Measurements from ENCODE around the gene ARHGAP4. TPM values are rescaled to one million over a fixed set of nuclear protein-coding genes. Genes with fewer than 3 reads are reported as not detected.
A peak's percentile ranks its signal among the peaks of the same experiment; 100 is the strongest.

ARHGAP4 gene
- 10 to 100 TPM; 56.0 to 65.0 TPM for total RNA-seq
- 10.5 TPM for polyA plus RNA-seq (2013, experiment 1 of 2)
- polyA plus RNA-seq (2013, experiment 2 of 2), result 10.0 TPM
- long read RNA-seq, experiment 1, partial matches to known transcripts, result 7 of 13 reads
- long read RNA-seq, experiment 1, other reads (novel, unspliced or antisense), result 5 of 13 reads
- long read RNA-seq, experiment 2, transcript ARHGAP4-201 (22 exons, 3,235 nt), result major isoform, 38 of 67 reads
- long read RNA-seq, experiment 2, partial matches to known transcripts, result 12 of 67 reads
- long read RNA-seq, experiment 2, other reads (novel, unspliced or antisense), result 16 of 67 reads
- long read RNA-seq, experiment 3, transcript ARHGAP4-201 (22 exons, 3,235 nt), result major isoform, 118 of 175 reads
- long read RNA-seq, experiment 3, partial matches to known transcripts, result 15 of 175 reads
- long read RNA-seq, experiment 3, other reads (novel, unspliced or antisense), result 39 of 175 reads
- long read RNA-seq, experiment 4, partial matches to known transcripts, result 3 of 4 reads
- long read RNA-seq, experiment 4, other reads (novel, unspliced or antisense), result 1 of 4 reads

DNA sequence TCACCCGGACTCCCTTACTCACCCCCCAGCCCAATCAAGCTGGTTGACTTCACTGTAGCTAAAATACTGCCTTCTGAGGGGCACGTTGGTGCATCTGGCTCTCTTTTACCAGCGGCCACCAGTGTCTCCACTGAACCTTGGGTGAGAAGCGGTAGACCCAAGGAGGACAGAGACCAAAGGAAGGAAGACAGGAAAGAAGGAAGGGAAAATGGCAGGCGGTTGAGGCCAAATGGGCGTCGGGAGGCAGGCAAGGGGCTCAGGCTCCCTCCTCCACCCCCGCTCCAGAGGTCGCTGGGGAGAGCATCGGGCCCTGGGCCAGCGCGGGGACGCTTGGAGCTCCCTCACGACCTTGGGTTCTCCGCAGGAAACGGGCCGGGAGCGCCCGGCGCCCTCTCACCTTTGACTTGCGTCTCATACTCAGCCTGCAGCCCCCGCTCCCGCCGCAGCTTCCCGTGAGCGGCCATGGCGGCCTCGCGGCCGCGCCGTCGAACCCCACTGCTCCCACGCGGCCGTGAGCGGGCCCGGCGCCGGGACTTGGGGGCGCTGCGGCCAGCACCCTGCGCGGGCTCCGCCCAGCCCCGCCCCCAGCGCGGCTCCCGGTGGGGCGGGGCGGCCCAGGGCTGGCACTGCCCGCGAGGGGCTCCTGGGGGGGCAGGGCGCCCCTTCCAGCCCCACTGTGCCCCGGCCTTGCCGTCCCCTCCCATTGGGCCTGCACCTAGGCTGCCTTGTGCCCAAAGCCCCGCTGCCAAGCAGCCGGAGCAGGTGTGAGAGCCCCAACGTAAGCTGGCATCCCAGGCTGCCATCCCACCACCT lies at the start of gene ARHGAP4:
Gene ARHGAP4, minus strand, starts transcription at position 526 of the 813 bp plus-strand sequence. Its CDS starts 62 bp downstream, at position 464.
- Mint-ChIP-seq H3K27ac (peak within 1 kb of the TSS; percentile 86), H3K9me3 (peaks cover 64% of the 10 kb centered on the region), H3K4me3 (peak within 1 kb of the TSS; percentile 71), H3K27me3 (ENCODE audit: insufficient read depth) (no peaks in the 10 kb centered on the region), H3K36me3 (ENCODE audit: low read depth) (peaks cover 5% of the 10 kb centered on the region), H3K4me1 (peaks cover 6% of the 10 kb centered on the region)
- WGBS, 2 experiments (ENCODE audit: insufficient coverage in 1 of 2, insufficient read length in 1 of 2), result 11 to 30% methylated on average over 2 to 59 of the region's 59 CpGs
- H3K9me3 ChIP-seq (ENCODE audit: control insufficient read depth, low read length), result no peaks in the 10 kb centered on the region
- DNase-seq, result no peak
- H3K4me3 ChIP-seq (ENCODE audit: low read length), result peak within 1 kb of the TSS; percentile 82
- TF ChIP-seq, protein P1, sequence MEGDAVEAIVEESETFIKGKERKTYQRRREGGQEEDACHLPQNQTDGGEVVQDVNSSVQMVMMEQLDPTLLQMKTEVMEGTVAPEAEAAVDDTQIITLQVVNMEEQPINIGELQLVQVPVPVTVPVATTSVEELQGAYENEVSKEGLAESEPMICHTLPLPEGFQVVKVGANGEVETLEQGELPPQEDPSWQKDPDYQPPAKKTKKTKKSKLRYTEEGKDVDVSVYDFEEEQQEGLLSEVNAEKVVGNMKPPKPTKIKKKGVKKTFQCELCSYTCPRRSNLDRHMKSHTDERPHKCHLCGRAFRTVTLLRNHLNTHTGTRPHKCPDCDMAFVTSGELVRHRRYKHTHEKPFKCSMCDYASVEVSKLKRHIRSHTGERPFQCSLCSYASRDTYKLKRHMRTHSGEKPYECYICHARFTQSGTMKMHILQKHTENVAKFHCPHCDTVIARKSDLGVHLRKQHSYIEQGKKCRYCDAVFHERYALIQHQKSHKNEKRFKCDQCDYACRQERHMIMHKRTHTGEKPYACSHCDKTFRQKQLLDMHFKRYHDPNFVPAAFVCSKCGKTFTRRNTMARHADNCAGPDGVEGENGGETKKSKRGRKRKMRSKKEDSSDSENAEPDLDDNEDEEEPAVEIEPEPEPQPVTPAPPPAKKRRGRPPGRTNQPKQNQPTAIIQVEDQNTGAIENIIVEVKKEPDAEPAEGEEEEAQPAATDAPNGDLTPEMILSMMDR (conservative IDR thresholded peaks at IDR 0.05), result no peak
- H3K4me1 ChIP-seq (ENCODE audit: control insufficient read depth, insufficient read depth, low read length), result no peaks in the 10 kb centered on the region
- H3K9ac ChIP-seq (ENCODE audit: extremely low read depth, low read length, poor library complexity, severe bottlenecking), result peak within 1 kb of the TSS; percentile 15
- no peaks in the 10 kb centered on the region for H3K27me3 ChIP-seq (ENCODE audit: control insufficient read depth, insufficient read depth, low read length, poor library complexity, severe bottlenecking)
- H3K27ac ChIP-seq (ENCODE audit: low read depth, low read length), result peak within 1 kb of the TSS; percentile 94
- no peaks in the 10 kb centered on the region for H3K36me3 ChIP-seq (ENCODE audit: control insufficient read depth, insufficient read depth, low read length)

DNA sequence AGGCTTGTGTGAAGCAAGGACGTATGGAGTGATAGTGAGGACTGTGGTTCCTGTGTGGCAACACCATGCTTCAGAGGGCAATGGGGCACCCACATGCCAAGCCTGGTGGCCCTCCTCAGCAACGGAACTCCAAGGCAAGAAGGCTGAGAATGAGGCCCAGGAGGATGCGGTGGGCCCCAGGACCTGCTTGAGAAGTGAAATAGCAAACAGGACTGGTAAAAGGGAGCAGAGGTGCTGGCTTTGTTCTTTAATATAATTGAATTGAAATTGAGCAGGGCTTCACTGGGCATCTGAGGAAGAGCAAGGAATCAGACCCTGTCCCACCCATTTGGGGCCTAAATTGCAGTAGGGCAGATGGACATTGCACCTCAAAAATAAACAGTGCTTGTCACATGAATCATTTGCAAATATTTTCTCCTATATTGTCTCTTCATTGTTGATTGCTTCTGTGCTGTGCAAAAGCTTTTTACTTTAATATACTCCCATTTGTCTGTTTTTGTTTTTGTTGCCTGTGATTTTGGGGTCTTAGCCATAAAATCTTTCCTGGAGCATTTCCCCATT lies 48.7 kb upstream of the ARHGAP4 start:
- Histone ChIP-seq H3K27me3 (ENCODE audit: control insufficient read depth, insufficient read depth, low read length, poor library complexity, severe bottlenecking) (no peaks in the 10 kb centered on the region), H3K4me1 (ENCODE audit: control insufficient read depth, insufficient read depth, low read length) (no peaks in the 10 kb centered on the region), H3K9ac (ENCODE audit: extremely low read depth, low read length, poor library complexity, severe bottlenecking) (no peak overlapping the region), H3K27ac (ENCODE audit: low read depth, low read length) (no peak overlapping the region), H3K36me3 (ENCODE audit: control insufficient read depth, insufficient read depth, low read length) (no peaks in the 10 kb centered on the region), H3K4me3 (ENCODE audit: low read length) (no peak overlapping the region), H3K9me3 (ENCODE audit: control insufficient read depth, low read length) (no peaks in the 10 kb centered on the region)
- no peaks in the 10 kb centered on the region for H3K27me3 Mint-ChIP-seq (ENCODE audit: insufficient read depth)
- H3K9me3 Mint-ChIP-seq, result no peaks in the 10 kb centered on the region
- no peak overlapping the region for H3K4me3 Mint-ChIP-seq
- no peaks in the 10 kb centered on the region for H3K36me3 Mint-ChIP-seq (ENCODE audit: low read depth)
- peaks cover 15% of the 10 kb centered on the region for H3K4me1 Mint-ChIP-seq
- no peak overlapping the region for H3K27ac Mint-ChIP-seq
- WGBS, 2 experiments (ENCODE audit: insufficient coverage in 1 of 2, insufficient read length in 1 of 2), result 91% methylated on average over 3 of the region's 3 CpGs; no CpG with 5 or more reads in 1 of the 2 experiments
- DNase-seq, result no peak
- TF ChIP-seq, protein P1 (conservative IDR thresholded peaks at IDR 0.05), result no peak
